RPMI8226 (cell line): ENCODE results near the gene PRKAB1.
A peak's percentile ranks its signal among the peaks of the same experiment; 100 is the strongest.
"Not testable (repeated sequence)": the region's sequence is repeated elsewhere in the genome, so short reads cannot be mapped to it uniquely, and the experiment has no call there.

Source experiments
- DNase-seq: peaks from one replicate; pipeline ENCODE4 v3.0.0-alpha.2; 2015

The PRKAB1 gene

GRCh38 chr12:119667577-119668323 is at the start of gene PRKAB1:
TSS of gene PRKAB1 (plus strand) at chr12:119668133. CDS start at chr12:119668245, 112 bp downstream.
- peak; percentile 99 for DNase-seq

GRCh38 chr12:119618328-119618896 is 49.5 kb upstream of the PRKAB1 start:
- DNase-seq = not testable (repeated sequence)

GRCh38 chr12:119620490-119620889 is 47.4 kb upstream of the PRKAB1 start:
- no peak for DNase-seq

GRCh38 chr12:119621878-119622277 is 46.1 kb upstream of the PRKAB1 start:
- DNase-seq = no peak

- peak; percentile 65 for DNase-seq
Measured at GRCh38 chr12:119624966-119625365, 43.0 kb upstream of the PRKAB1 start.

GRCh38 chr12:119627019-119627643 is 40.8 kb upstream of the PRKAB1 start:
- DNase-seq = no peak

- no peak for DNase-seq
Measured at GRCh38 chr12:119627686-119628085, 40.2 kb upstream of the PRKAB1 start.

GRCh38 chr12:119630223-119630780 is 37.6 kb upstream of the PRKAB1 start:
- no peak for DNase-seq

- no peak for DNase-seq
Measured at GRCh38 chr12:119630962-119631550, 36.9 kb upstream of the PRKAB1 start.

- DNase-seq = no peak
Measured at GRCh38 chr12:119631930-119632678, 35.8 kb upstream of the PRKAB1 start.

GRCh38 chr12:119634743-119635142 is 33.2 kb upstream of the PRKAB1 start:
- DNase-seq = no peak

- DNase-seq = no peak
Measured at GRCh38 chr12:119642986-119643385, 24.9 kb upstream of the PRKAB1 start.

- peak; percentile 76 for DNase-seq
Measured at GRCh38 chr12:119644930-119645329, 23.0 kb upstream of the PRKAB1 start.

- DNase-seq = no peak
Measured at GRCh38 chr12:119645535-119646059, 22.3 kb upstream of the PRKAB1 start.

GRCh38 chr12:119649202-119649808 is 18.6 kb upstream of the PRKAB1 start:
- DNase-seq = peak; percentile 39

GRCh38 chr12:119652665-119653064 is 15.3 kb upstream of the PRKAB1 start:
- no peak for DNase-seq

- DNase-seq = not testable (repeated sequence)
Measured at GRCh38 chr12:119657001-119657400, 10.9 kb upstream of the PRKAB1 start.

GRCh38 chr12:119658166-119658565 is 9.8 kb upstream of the PRKAB1 start:
- DNase-seq = not testable (repeated sequence)

- peak; percentile 55 for DNase-seq
Measured at GRCh38 chr12:119659289-119659897, 8.5 kb upstream of the PRKAB1 start.

GRCh38 chr12:119660076-119660475 is 7.9 kb upstream of the PRKAB1 start:
- DNase-seq = no peak

- no peak for DNase-seq
Measured at GRCh38 chr12:119661882-119662281, 6.1 kb upstream of the PRKAB1 start.
